HTERT RPE-1 (cell line): Measurements from ENCODE around the gene TUBA4A.
"Not testable (repeated sequence)": the region's sequence is repeated elsewhere in the genome, so short reads cannot be mapped to it uniquely, and the experiment has no call there.

Source experiments
- in situ Hi-C: fragments of 300-500 bp; cut with MboI; formaldehyde crosslinking; loops from 4 replicates; pipeline ENCODE4 v1.14.3; 2020; ENCODE audit warnings: low sequenced_read_pairs

Gene TUBA4A

GRCh38 chr2:219287116-219287440 lies 33.4 kb upstream of the TUBA4A start:
- in situ Hi-C loops: not testable (repeated sequence)

GRCh38 chr2:219286436-219287115 lies 32.9 kb upstream of the TUBA4A start:
- in situ Hi-C loops: no loop called here

- in situ Hi-C loops: no loop called here
These were observed 32.2 kb upstream of the TUBA4A start for GRCh38 chr2:219285894-219286425.

GRCh38 chr2:219285373-219285735 lies 31.6 kb upstream of the TUBA4A start:
- in situ Hi-C loops: no loop called here

GRCh38 chr2:219284501-219285372 lies 31.0 kb upstream of the TUBA4A start:
- in situ Hi-C loops: no loop called here

- in situ Hi-C loops: no loop called here
These were observed 29.3 kb upstream of the TUBA4A start for GRCh38 chr2:219282943-219283581.

- in situ Hi-C loops: no loop called here
These were observed 28.7 kb upstream of the TUBA4A start for GRCh38 chr2:219282375-219282774.

GRCh38 chr2:219281588-219281987 lies 27.9 kb upstream of the TUBA4A start:
- in situ Hi-C loops: no loop called here

- in situ Hi-C loops: no loop called here
These were observed 26.9 kb upstream of the TUBA4A start for GRCh38 chr2:219280651-219281050.

- in situ Hi-C loops: no loop called here
These were observed 26.3 kb upstream of the TUBA4A start for GRCh38 chr2:219279916-219280516.

- in situ Hi-C loops: no loop called here
These were observed 25.6 kb upstream of the TUBA4A start, which contains the start of gene DNAJB2 for GRCh38 chr2:219279151-219279915. DNAJB2 (plus strand) TSS chr2:219279366; CDS start chr2:219279834, 468 bp downstream.

GRCh38 chr2:219278655-219279150 lies 25.0 kb upstream of the TUBA4A start:
- in situ Hi-C loops: no loop called here

GRCh38 chr2:219277703-219278654 lies 24.3 kb upstream of the TUBA4A start:
- in situ Hi-C loops: no loop called here

GRCh38 chr2:219274361-219274921 lies 20.7 kb upstream of the TUBA4A start:
- in situ Hi-C loops: no loop called here

GRCh38 chr2:219273937-219274336 lies 20.2 kb upstream of the TUBA4A start:
- in situ Hi-C loops: no loop called here

- in situ Hi-C loops: no loop called here
These were observed 19.3 kb upstream of the TUBA4A start for GRCh38 chr2:219272995-219273394.

- in situ Hi-C loops: no loop called here
These were observed 18.6 kb upstream of the TUBA4A start for GRCh38 chr2:219272356-219272755.

- in situ Hi-C loops: no loop called here
These were observed 17.3 kb upstream of the TUBA4A start for GRCh38 chr2:219271021-219271420.

GRCh38 chr2:219270055-219270372 lies 16.3 kb upstream of the TUBA4A start:
- in situ Hi-C loops: no loop called here
